ENCODE results near the gene PORCN. TPM values are rescaled to one million over a fixed set of nuclear protein-coding genes. Genes with fewer than 3 reads are reported as not detected.

PORCN gene
- total and polyA plus RNA-seq, 9 of the 15 experiments (the other 6 are each of a cell fraction or from before 2014, with no cell fraction given), result 0.34 to 5.1 (median 2.8) TPM

DNA sequence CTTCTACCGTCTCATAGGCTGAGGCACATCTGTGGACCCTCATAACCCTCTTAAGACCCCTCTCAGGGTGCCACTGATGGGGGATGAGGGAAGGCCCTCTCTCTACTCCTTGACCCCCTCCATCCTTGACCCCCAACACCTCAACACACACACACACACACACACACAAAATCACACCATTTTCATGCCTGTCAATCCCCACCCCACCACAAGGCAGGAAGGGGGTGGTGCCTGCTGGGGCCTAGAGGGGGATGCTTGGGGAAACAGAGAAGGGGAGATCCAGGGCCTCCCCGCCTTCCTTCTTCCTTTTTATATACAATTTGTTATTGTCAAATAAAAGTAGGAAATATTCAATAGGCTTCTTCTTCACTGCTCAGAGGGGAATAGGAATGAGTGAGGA, 11.7 kb downstream of the PORCN start:
- H3K79me2 ChIP-seq (ENCODE audit: control insufficient read depth, insufficient read depth, low read length), result peaks cover 32% of the 10 kb centered on the region
- ATAC-seq (no peak), DNase-seq (ENCODE audit: extremely low read depth in 1 of 4, low spot score in 3 of 4) (no peak), FAIRE-seq (no peak)
- BruUV-seq (replicated peaks), result no TSS peak
- 88% methylated on average over 1 of the region's 2 CpGs for WGBS (ENCODE audit: insufficient coverage, low coverage, missing lambda C conversion rate)
- H3K9me1 ChIP-seq (ENCODE audit: control insufficient read depth, insufficient read depth, low read length), result peaks cover 5% of the 10 kb centered on the region
- POLR2A ChIA-PET, result interaction anchor here (0.8 kb wide), 1 partner anchor 20 kb away, joined by 3 read pairs; no protein-coding TSS in a partner anchor
- H3K27ac ChIP-seq (ENCODE audit: extremely low read depth, low read depth, low read length), result no peak overlapping the region
- TF ChIP-seq SRSF7 (optimal IDR thresholded peaks at IDR 0.05; ENCODE audit: low read depth, low read length) (no peak), FOXJ2 (tag; IDR thresholded peaks at IDR 0.05) (no peak), GATA2 (CRISPR knock-in tag; IDR thresholded peaks at IDR 0.05) (no peak), ZFP30 (CRISPR knock-in tag; IDR thresholded peaks at IDR 0.05; ENCODE audit: borderline replicate concordance) (no peak), PKNOX1 (IDR thresholded peaks at IDR 0.05) (peak; percentile 17; the same call in 1 of the 2 replicates)
- no peaks in the 10 kb centered on the region; the same call in 1 of the 2 replicates for H4K20me1 ChIP-seq (replicated peaks; ENCODE audit: control insufficient read depth, insufficient read depth, low read length)
- peaks cover 12 to 13% of the 10 kb centered on the region in 2 experiments; a peak in 4 of 5 replicates for H3K4me1 ChIP-seq (replicated peaks in 1 of 2; ENCODE audit: control insufficient read depth in 2 of 2, insufficient read depth in 2 of 2, low read length in 2 of 2)
- no peaks in the 10 kb centered on the region for H3K27me3 ChIP-seq (ENCODE audit: control insufficient read depth in 2 of 2, insufficient read depth in 2 of 2, low read length in 2 of 2)
- H3K36me3 ChIP-seq (ENCODE audit: control insufficient read depth, insufficient read depth, low read length), result peaks cover 18% of the 10 kb centered on the region; the same call in 2 of the 3 replicates
- 0 out of 4 replicates have a peak overlapping the region, but pooled peaks of 1 of the 2 experiments have one; percentile 58 for H3K9ac ChIP-seq (ENCODE audit: insufficient read depth in 1 of 2, low read depth in 2 of 2, low read length in 2 of 2)
- intact Hi-C loops (cut with micrococcal nuclease), result loop anchor here (10.0 kb wide), 1 partner anchor 54 kb away; the partner anchor contains the start of gene RBM3
- peak overlapping the region; percentile 93 for H2AFZ ChIP-seq (ENCODE audit: low read depth, low read length)
- H3K4me2 ChIP-seq (ENCODE audit: insufficient read depth, low read length), result no peak overlapping the region
- H3K4me3 ChIP-seq, result no peak overlapping the region
- CTCF ChIA-PET (ENCODE audit: low intra/inter-chr PET ratio), result no interaction called here
- in situ Hi-C loops (cut with MboI), result no loop called here
- no peaks in the 10 kb centered on the region for H3K9me3 ChIP-seq (replicated peaks; ENCODE audit: control insufficient read depth, insufficient read depth, low read depth, low read length)
